ENCODE data around the gene RADIL.

DNA sequence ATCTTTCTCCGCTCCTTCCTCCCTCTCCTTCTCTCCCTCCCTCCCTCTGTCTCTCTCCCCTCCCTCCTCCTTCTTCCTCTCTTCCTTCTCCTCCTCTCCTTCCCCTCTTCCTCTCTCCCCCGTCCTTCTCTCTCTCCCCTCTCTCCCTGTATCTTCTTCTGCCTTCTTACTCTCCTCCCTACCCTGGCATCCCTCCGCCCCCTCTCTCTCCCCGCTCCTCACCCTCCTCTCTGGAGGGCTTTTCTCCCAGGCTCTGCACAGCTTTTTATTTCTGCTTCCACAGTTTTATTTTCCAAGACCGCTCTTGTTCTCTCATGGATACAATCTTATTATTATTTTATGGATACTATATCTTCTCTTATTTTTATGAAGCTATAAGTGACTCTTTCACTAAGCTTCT, 75.5 kb downstream of the RADIL start:
- TF ChIP-seq, protein P1, sequence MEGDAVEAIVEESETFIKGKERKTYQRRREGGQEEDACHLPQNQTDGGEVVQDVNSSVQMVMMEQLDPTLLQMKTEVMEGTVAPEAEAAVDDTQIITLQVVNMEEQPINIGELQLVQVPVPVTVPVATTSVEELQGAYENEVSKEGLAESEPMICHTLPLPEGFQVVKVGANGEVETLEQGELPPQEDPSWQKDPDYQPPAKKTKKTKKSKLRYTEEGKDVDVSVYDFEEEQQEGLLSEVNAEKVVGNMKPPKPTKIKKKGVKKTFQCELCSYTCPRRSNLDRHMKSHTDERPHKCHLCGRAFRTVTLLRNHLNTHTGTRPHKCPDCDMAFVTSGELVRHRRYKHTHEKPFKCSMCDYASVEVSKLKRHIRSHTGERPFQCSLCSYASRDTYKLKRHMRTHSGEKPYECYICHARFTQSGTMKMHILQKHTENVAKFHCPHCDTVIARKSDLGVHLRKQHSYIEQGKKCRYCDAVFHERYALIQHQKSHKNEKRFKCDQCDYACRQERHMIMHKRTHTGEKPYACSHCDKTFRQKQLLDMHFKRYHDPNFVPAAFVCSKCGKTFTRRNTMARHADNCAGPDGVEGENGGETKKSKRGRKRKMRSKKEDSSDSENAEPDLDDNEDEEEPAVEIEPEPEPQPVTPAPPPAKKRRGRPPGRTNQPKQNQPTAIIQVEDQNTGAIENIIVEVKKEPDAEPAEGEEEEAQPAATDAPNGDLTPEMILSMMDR (IDR thresholded peaks at IDR 0.05), result no peak
- no peak for TF ChIP-seq POLR2A (IDR thresholded peaks at IDR 0.05)
